Measurements from ENCODE around the gene TAF1C. TPM values are rescaled to one million over a fixed set of nuclear protein-coding genes. Genes with fewer than 3 reads are reported as not detected.

Gene TAF1C
- total and polyA plus RNA-seq, 10 of the 15 experiments (the other 5 are each of a cell fraction or from before 2014, with no cell fraction given), result 0.98 to 40.1 (median 15.4) TPM

DNA sequence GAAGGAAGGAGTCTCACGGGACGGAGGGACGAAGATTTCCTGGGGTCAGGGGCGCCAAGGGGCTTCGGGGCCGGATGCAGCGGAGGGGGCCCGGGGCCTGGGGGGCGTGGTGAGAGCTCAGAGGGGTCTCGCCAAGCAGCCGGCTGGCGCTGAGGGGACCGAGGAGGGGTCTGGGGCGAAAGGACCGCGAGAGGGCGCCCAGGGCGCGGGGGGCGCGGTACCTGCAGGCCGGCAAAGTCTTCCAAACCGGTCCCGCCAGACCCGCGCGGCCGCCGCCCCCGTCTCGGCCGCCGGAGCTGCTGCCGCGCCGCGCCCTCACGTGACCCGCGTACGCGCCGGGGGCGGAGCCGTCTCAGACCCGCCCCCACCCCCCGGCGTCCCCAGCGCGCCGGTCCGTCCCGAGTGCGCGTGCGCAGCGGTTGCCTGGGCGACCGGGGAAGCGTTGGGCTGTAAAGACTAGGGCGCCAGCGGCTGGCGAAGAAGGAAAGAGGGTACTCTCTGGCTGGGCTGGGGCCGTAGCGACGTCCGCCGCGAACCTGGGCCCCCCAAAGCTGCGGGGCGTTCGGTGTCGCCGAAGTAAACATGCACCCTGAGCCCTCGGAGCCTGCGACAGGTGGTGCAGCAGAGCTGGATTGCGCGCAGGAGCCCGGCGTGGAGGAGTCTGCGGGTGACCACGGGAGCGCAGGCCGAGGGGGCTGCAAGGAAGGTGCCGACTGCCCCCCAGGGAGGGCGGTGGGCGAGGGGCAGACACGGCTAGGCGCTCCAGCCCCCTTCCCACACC lies 41.8 kb downstream of the TAF1C start, which contains the start of the genes DNAAF1 and HSDL1 (continued):
- TF ChIP-seq RELA (IDR thresholded peaks at IDR 0.05; ENCODE audit: borderline replicate concordance, partially characterized antibody) (peak; percentile 85), CHD2 (IDR thresholded peaks at IDR 0.05; ENCODE audit: borderline replicate concordance, low read depth, low read length) (no peak), POLR2A (IDR thresholded peaks at IDR 0.05; ENCODE audit: low read depth, low read length) (peak; percentile 61; the same call in 1 of the 2 replicates), EGR1 (IDR thresholded peaks at IDR 0.05; ENCODE audit: borderline replicate concordance in 1 of 2, low read depth in 2 of 2, low read length in 2 of 2) (peak; percentile 50 to 89), USF2 (IDR thresholded peaks at IDR 0.05; ENCODE audit: borderline replicate concordance, low read depth, low read length) (peak; percentile 88), PAX5 (IDR thresholded peaks at IDR 0.05; ENCODE audit: borderline replicate concordance, low read depth, low read length) (no peak), POU2F2 (IDR thresholded peaks at IDR 0.05; ENCODE audit: borderline replicate concordance, low read depth, low read length) (0 out of 3 replicates have a peak, but pooled peaks have one; percentile 20), CHD1 (IDR thresholded peaks at IDR 0.05; ENCODE audit: low read depth, low read length) (no peak), ZNF592 (IDR thresholded peaks at IDR 0.05) (0 out of 2 replicates have a peak, but pooled peaks have one; percentile 38), TCF3 (IDR thresholded peaks at IDR 0.05; ENCODE audit: borderline replicate concordance, insufficient read depth, low read depth, low read length) (no peak), RFX5 (IDR thresholded peaks at IDR 0.05; ENCODE audit: low read depth, low read length) (no peak), GATAD2B (conservative IDR thresholded peaks at IDR 0.05; ENCODE audit: low read depth) (no peak; the same call in 1 of the 2 replicates), HCFC1 (IDR thresholded peaks at IDR 0.05; ENCODE audit: low read length) (peak; percentile 37; the same call in 1 of the 2 replicates), MXI1 (IDR thresholded peaks at IDR 0.05; ENCODE audit: low read depth, low read length) (peak; percentile 96), RB1 (IDR thresholded peaks at IDR 0.05; ENCODE audit: borderline replicate concordance) (peak; percentile 59; the same call in 1 of the 2 replicates), NR2F1 (conservative IDR thresholded peaks at IDR 0.05) (peak; percentile 70), BMI1 (IDR thresholded peaks at IDR 0.05; ENCODE audit: borderline replicate concordance) (peak; percentile 91; the same call in 1 of the 2 replicates)
- TF ChIP-seq, protein P1, sequence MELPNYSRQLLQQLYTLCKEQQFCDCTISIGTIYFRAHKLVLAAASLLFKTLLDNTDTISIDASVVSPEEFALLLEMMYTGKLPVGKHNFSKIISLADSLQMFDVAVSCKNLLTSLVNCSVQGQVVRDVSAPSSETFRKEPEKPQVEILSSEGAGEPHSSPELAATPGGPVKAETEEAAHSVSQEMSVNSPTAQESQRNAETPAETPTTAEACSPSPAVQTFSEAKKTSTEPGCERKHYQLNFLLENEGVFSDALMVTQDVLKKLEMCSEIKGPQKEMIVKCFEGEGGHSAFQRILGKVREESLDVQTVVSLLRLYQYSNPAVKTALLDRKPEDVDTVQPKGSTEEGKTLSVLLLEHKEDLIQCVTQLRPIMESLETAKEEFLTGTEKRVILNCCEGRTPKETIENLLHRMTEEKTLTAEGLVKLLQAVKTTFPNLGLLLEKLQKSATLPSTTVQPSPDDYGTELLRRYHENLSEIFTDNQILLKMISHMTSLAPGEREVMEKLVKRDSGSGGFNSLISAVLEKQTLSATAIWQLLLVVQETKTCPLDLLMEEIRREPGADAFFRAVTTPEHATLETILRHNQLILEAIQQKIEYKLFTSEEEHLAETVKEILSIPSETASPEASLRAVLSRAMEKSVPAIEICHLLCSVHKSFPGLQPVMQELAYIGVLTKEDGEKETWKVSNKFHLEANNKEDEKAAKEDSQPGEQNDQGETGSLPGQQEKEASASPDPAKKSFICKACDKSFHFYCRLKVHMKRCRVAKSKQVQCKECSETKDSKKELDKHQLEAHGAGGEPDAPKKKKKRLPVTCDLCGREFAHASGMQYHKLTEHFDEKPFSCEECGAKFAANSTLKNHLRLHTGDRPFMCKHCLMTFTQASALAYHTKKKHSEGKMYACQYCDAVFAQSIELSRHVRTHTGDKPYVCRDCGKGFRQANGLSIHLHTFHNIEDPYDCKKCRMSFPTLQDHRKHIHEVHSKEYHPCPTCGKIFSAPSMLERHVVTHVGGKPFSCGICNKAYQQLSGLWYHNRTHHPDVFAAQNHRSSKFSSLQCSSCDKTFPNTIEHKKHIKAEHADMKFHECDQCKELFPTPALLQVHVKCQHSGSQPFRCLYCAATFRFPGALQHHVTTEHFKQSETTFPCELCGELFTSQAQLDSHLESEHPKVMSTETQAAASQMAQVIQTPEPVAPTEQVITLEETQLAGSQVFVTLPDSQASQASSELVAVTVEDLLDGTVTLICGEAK (IDR thresholded peaks at IDR 0.05; ENCODE audit: borderline replicate concordance), result no peak
